Fibroblast of lung (primary cell): ENCODE measurements around the gene EFNB1. TPM values are rescaled to one million over a fixed set of nuclear protein-coding genes. Genes with fewer than 3 reads are reported as not detected.

ENCODE experiments used
- DNase-seq, 2 donors: peaks; one replicate each; pipeline versions ENCODE4 v3.0.0 to v3.0.0-alpha.2; 2010; ENCODE audit warnings: low read depth in 2 of 2
- H2AFZ ChIP-seq: 2 replicates; pipeline ENCODE4 v1.5.1; 2012; ENCODE audit warnings: low read length, control low read depth, inconsistent platforms
- H3K27ac ChIP-seq: 2 replicates; pipeline ENCODE4 v1.5.1; 2011; ENCODE audit warnings: low read length, control low read depth; ENCODE audit not compliant: insufficient read depth
- H3K27me3 ChIP-seq: 2 replicates; pipeline ENCODE4 v1.5.1; 2011; ENCODE audit warnings: mild to moderate bottlenecking, low read length; ENCODE audit not compliant: control insufficient read depth, insufficient read depth
- H3K36me3 ChIP-seq: 2 replicates; pipeline ENCODE4 v1.5.1; 2011; ENCODE audit warnings: low read length; ENCODE audit not compliant: control insufficient read depth, insufficient read depth
- H3K4me1 ChIP-seq: 2 replicates; pipeline ENCODE4 v1.5.1; 2011; ENCODE audit warnings: low read length; ENCODE audit not compliant: control insufficient read depth, insufficient read depth; ENCODE audit errors: extremely low read depth
- H3K4me2 ChIP-seq: 2 replicates; pipeline ENCODE4 v1.5.1; 2011; ENCODE audit warnings: low read length, control low read depth; ENCODE audit not compliant: insufficient read depth; ENCODE audit errors: extremely low read depth
- H3K4me3 ChIP-seq, 4 experiments: fragments of 200-600 bp in 1 of 4; sonication (generic) in 1 of 4; replicated peaks in 1 of 4; 2 replicates each; pipeline ENCODE4 v1.5.1; 2011 to 2016; ENCODE audit warnings: low read length in 4 of 4, low read depth in 3 of 4, mild to moderate bottlenecking in 3 of 4, control low read depth in 2 of 4, inconsistent platforms in 1 of 4, mixed read lengths in 1 of 4; ENCODE audit not compliant: insufficient read depth in 1 of 4; ENCODE audit errors: control extremely low read depth in 1 of 4
- H3K79me2 ChIP-seq: 2 replicates; pipeline ENCODE4 v1.5.1; 2012; ENCODE audit warnings: mild to moderate bottlenecking, low read length, inconsistent platforms; ENCODE audit not compliant: control insufficient read depth, insufficient read depth
- H3K9ac ChIP-seq: 2 replicates; pipeline ENCODE4 v1.5.1; 2011; ENCODE audit warnings: mild to moderate bottlenecking, low read length, control low read depth; ENCODE audit not compliant: insufficient read depth
- H3K9me3 ChIP-seq: 2 replicates; pipeline ENCODE4 v1.5.1; 2012; ENCODE audit warnings: low read depth, low read length; ENCODE audit not compliant: control insufficient read depth, insufficient read depth
- H4K20me1 ChIP-seq: 2 replicates; pipeline ENCODE4 v1.5.1; 2011; ENCODE audit warnings: low read length; ENCODE audit not compliant: control insufficient read depth, insufficient read depth; ENCODE audit errors: extremely low read depth
- CTCF ChIP-seq, 2 donors: IDR thresholded peaks in 1 of 2; conservative IDR thresholded peaks in 1 of 2; 1 replicate in 1 of 2; 2 replicates in 1 of 2; pipeline ENCODE4 v1.5.1; 2011 to 2012; ENCODE audit warnings: low read length in 2 of 2, control low read depth in 1 of 2, inconsistent platforms in 1 of 2, low read depth in 1 of 2, mild to moderate bottlenecking in 1 of 2
- EZH2 ChIP-seq: IDR thresholded peaks from 2 replicates; pipeline ENCODE4 v1.5.1; 2012; ENCODE audit warnings: low read length, control low read depth, mild to moderate bottlenecking; ENCODE audit errors: missing control alignments
- polyA plus RNA-seq, 2 donors: library from polyadenylated mRNA; depleted of rRNA in 1 of 2; stranded (reverse) in 1 of 2; unstranded in 1 of 2; fragments of >200 nt; gene quantifications; 2 replicates each; pipeline ENCODE4 v1.2.1, GENCODE V29; 2011 to 2012; ENCODE audit warnings: missing spikeins in 1 of 2
- total RNA-seq: library from RNA; depleted of rRNA; stranded (reverse); fragments of >200 nt; gene quantifications from 2 replicates; pipeline ENCODE4 v1.2.1, GENCODE V29; 2014

The EFNB1 gene
- total and polyA plus RNA-seq, 2 donors (not counting 1 experiment from before 2014, with no cell fraction given): 12.6 to 43.4 TPM

GRCh38 chrX:68872171-68872570 is 43.4 kb downstream of the EFNB1 start:
- no peak overlapping the region for H3K4me2 ChIP-seq
- peaks cover 3% of the 10 kb centered on the region for H3K27me3 ChIP-seq
- no peaks in the 10 kb centered on the region for H3K79me2 ChIP-seq
- no peak overlapping the region for H3K4me3 ChIP-seq
- no peaks in the 10 kb centered on the region for H3K36me3 ChIP-seq
- no peaks in the 10 kb centered on the region for H3K4me1 ChIP-seq
- no peaks in the 10 kb centered on the region for H3K9me3 ChIP-seq
- no peak overlapping the region for H3K9ac ChIP-seq
- DNase-seq: no peak
- H2AFZ ChIP-seq: no peak overlapping the region
- H3K27ac ChIP-seq: no peak overlapping the region
- H4K20me1 ChIP-seq: no peaks in the 10 kb centered on the region
- no peak for TF ChIP-seq CTCF (conservative IDR thresholded peaks at IDR 0.05 in 1 of 2, IDR thresholded peaks at IDR 0.05 in 1 of 2; ENCODE audit: low read depth in 1 of 2, low read length in 2 of 2)
- no peak for TF ChIP-seq EZH2

DNA sequence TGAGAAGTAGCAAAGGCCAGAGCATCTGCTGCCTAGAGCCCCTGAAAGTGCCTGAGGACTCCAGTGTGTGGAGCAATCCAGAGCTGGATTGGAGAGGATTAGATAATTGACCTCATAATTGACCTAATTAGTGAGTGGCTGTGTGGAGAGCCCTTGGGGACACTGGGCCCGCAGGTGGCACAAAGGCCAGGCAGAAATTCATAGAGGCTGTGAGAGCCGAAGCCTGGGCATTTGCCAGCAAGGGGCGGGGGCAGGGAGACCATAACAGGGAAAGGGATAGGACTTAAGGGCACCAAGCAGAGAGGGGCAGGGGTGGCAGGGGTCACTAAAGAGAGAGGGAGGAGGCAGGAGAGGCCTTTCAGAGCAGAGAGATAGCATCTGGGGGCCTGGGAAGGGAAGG is 45.3 kb downstream of the EFNB1 start:
- peaks cover 3% of the 10 kb centered on the region for H3K27me3 ChIP-seq
- no peaks in the 10 kb centered on the region for H3K4me1 ChIP-seq
- H2AFZ ChIP-seq: no peak overlapping the region
- no peaks in the 10 kb centered on the region for H3K9me3 ChIP-seq
- H3K79me2 ChIP-seq: no peaks in the 10 kb centered on the region
- H3K27ac ChIP-seq: no peak overlapping the region
- no peak for DNase-seq
- H3K9ac ChIP-seq: no peak overlapping the region
- no peaks in the 10 kb centered on the region for H3K36me3 ChIP-seq
- no peak overlapping the region for H3K4me2 ChIP-seq
- no peak for TF ChIP-seq EZH2
- TF ChIP-seq CTCF (conservative IDR thresholded peaks at IDR 0.05 in 1 of 2, IDR thresholded peaks at IDR 0.05 in 1 of 2; ENCODE audit: low read depth in 1 of 2, low read length in 2 of 2): no peak
- no peak overlapping the region for H3K4me3 ChIP-seq
- H4K20me1 ChIP-seq: no peaks in the 10 kb centered on the region

DNA sequence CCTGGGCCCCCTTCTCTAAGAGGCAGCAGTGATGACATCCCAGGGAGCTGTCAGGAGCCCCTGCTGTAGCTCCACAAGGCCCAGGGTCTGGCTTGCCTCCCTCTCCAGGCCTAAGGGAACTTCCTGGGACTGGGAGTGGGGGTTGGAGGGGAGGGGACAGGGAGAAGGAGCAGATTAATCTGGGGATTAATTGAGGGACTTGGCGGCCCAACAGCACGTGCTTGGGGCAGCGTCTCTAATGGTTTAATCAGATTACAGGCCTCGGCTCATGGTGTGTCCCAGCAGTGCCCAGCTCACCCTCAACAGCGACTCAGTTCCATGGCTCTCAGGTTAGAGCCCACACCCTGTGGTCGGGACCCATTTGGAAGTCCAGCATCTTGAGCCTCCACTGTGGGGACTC is 47.9 kb downstream of the EFNB1 start:
- no peak overlapping the region for H3K27ac ChIP-seq
- no peak overlapping the region for H2AFZ ChIP-seq
- no peaks in the 10 kb centered on the region for H3K9me3 ChIP-seq
- H3K79me2 ChIP-seq: no peaks in the 10 kb centered on the region
- TF ChIP-seq EZH2 (no peak), CTCF (conservative IDR thresholded peaks at IDR 0.05 in 1 of 2, IDR thresholded peaks at IDR 0.05 in 1 of 2; ENCODE audit: low read depth in 1 of 2, low read length in 2 of 2) (no peak)
- H3K9ac ChIP-seq: no peak overlapping the region
- no peaks in the 10 kb centered on the region for H3K27me3 ChIP-seq
- H3K4me3 ChIP-seq: no peak overlapping the region
- DNase-seq: no peak
- H4K20me1 ChIP-seq: no peaks in the 10 kb centered on the region
- H3K36me3 ChIP-seq: no peaks in the 10 kb centered on the region
- H3K4me1 ChIP-seq: no peaks in the 10 kb centered on the region
- no peak overlapping the region for H3K4me2 ChIP-seq
